OCI-LY1 (cell line): ENCODE results near the gene SGPP2.

Experiments used
- H2AFZ ChIP-seq: fragments of 200-600 bp; sonication (generic), shearing (Covaris generic); 2 replicates; pipeline ENCODE4 v1.6.0; 2014; ENCODE audit warnings: antibody characterized with exemption, mild to moderate bottlenecking, low read length
- H3F3A ChIP-seq: fragments of 200-600 bp; sonication (generic), shearing (Covaris generic); 2 replicates; pipeline ENCODE4 v1.6.0; 2014; ENCODE audit warnings: mild to moderate bottlenecking, antibody characterized with exemption, low read length, moderate library complexity; ENCODE audit not compliant: insufficient read depth
- H3K27ac ChIP-seq: fragments of 200-600 bp; sonication (generic); 2 replicates; pipeline ENCODE4 v1.5.1; 2014; ENCODE audit warnings: low read length, mixed run types, mild to moderate bottlenecking, low read depth; ENCODE audit not compliant: poor library complexity, severe bottlenecking
- H3K27me3 ChIP-seq: fragments of 200-600 bp; sonication (generic); 2 replicates; pipeline ENCODE4 v1.6.0; 2014; ENCODE audit warnings: antibody characterized with exemption, mild to moderate bottlenecking, low read length, moderate library complexity; ENCODE audit not compliant: insufficient read depth
- H3K36me3 ChIP-seq: fragments of 200-600 bp; sonication (generic); 2 replicates; pipeline ENCODE4 v1.6.1; 2014; ENCODE audit warnings: mild to moderate bottlenecking, antibody characterized with exemption, low read length, moderate library complexity, mixed read lengths; ENCODE audit not compliant: insufficient read depth
- H3K4me1 ChIP-seq: fragments of 200-600 bp; sonication (generic); 2 replicates; pipeline ENCODE4 v1.5.1; 2014; ENCODE audit warnings: mild to moderate bottlenecking, low read length, moderate library complexity; ENCODE audit not compliant: insufficient read depth, severe bottlenecking
- H3K4me2 ChIP-seq: fragments of 200-600 bp; sonication (generic), shearing (Covaris generic); 2 replicates; pipeline ENCODE4 v1.6.1; 2014; ENCODE audit warnings: low read length
- H3K4me3 ChIP-seq: fragments of 200-600 bp; sonication (generic); 2 replicates; pipeline ENCODE4 v1.5.1; 2014; ENCODE audit warnings: low read length, low read depth, mild to moderate bottlenecking, mixed read lengths; ENCODE audit not compliant: poor library complexity, severe bottlenecking
- H3K79me2 ChIP-seq: fragments of 200-600 bp; shearing (Covaris generic); 2 replicates; pipeline ENCODE4 v1.6.1; 2016; ENCODE audit warnings: mixed run types, low read length, mixed read lengths; ENCODE audit not compliant: insufficient read depth
- H3K9ac ChIP-seq: fragments of 200-600 bp; sonication (generic), shearing (Covaris generic); 2 replicates; pipeline ENCODE4 v1.6.1; 2014; ENCODE audit warnings: mild to moderate bottlenecking, low read length, mixed read lengths
- H3K9me2 ChIP-seq: fragments of 200-600 bp; sonication (generic), shearing (Covaris generic); 2 replicates; pipeline ENCODE4 v1.6.1; 2014; ENCODE audit warnings: low read depth, mild to moderate bottlenecking, low read length, mixed read lengths
- H3K9me3 ChIP-seq: fragments of 200-600 bp; shearing (Covaris generic); 2 replicates; pipeline ENCODE4 v1.6.1; 2014; ENCODE audit warnings: low read length, mixed read lengths
- H4K20me1 ChIP-seq: fragments of 200-600 bp; sonication (generic), shearing (Covaris generic); 2 replicates; pipeline ENCODE4 v1.6.0; 2016; ENCODE audit warnings: mild to moderate bottlenecking, low read length; ENCODE audit not compliant: insufficient read depth
- EZH2 ChIP-seq: fragments of 200-600 bp; sonication (generic), shearing (Covaris generic); IDR thresholded peaks from 2 replicates; pipeline ENCODE4 v1.8.0; 2017; ENCODE audit warnings: borderline replicate concordance, mixed run types, mild to moderate bottlenecking, antibody characterized with exemption, low read length, moderate library complexity, mixed read lengths
- TF ChIP-seq, protein P1 (sequence below): fragments of 200-600 bp; sonication (generic), shearing (Covaris generic); IDR thresholded peaks from 2 replicates; pipeline ENCODE4 v1.5.1; 2017; ENCODE audit warnings: mild to moderate bottlenecking, antibody characterized with exemption, low read length, moderate library complexity, mixed read lengths

The SGPP2 gene

DNA sequence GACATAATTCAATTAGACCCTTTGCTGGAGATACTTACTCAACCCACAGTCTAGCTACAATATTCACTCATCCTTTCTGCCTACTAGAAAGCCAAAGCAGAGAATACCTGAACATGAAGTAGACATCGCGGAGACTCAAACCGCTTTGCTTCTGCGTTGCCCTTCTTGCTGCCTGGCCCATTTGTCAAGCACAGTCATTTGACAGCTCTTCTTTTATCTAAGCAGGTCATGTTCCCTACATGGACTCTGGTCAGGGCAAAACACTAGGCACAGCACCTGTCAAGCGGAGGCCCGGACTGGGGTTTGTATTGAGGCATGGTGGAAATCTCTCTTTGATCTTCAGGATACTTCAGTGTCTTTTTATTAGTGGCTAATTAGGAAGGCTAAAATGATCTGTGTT is 141.9 kb downstream of the SGPP2 start:
- no peaks in the 10 kb centered on the region for H3K9me3 ChIP-seq
- peaks cover 49% of the 10 kb centered on the region for H3K36me3 ChIP-seq
- H3K4me1 ChIP-seq, result no peaks in the 10 kb centered on the region
- H3K4me2 ChIP-seq, result no peak overlapping the region
- H3K27ac ChIP-seq, result no peak overlapping the region
- no peak overlapping the region for H3K4me3 ChIP-seq
- TF ChIP-seq, protein P1, sequence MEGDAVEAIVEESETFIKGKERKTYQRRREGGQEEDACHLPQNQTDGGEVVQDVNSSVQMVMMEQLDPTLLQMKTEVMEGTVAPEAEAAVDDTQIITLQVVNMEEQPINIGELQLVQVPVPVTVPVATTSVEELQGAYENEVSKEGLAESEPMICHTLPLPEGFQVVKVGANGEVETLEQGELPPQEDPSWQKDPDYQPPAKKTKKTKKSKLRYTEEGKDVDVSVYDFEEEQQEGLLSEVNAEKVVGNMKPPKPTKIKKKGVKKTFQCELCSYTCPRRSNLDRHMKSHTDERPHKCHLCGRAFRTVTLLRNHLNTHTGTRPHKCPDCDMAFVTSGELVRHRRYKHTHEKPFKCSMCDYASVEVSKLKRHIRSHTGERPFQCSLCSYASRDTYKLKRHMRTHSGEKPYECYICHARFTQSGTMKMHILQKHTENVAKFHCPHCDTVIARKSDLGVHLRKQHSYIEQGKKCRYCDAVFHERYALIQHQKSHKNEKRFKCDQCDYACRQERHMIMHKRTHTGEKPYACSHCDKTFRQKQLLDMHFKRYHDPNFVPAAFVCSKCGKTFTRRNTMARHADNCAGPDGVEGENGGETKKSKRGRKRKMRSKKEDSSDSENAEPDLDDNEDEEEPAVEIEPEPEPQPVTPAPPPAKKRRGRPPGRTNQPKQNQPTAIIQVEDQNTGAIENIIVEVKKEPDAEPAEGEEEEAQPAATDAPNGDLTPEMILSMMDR, result no peak
- no peak for TF ChIP-seq EZH2
- no peaks in the 10 kb centered on the region for H4K20me1 ChIP-seq
- no peaks in the 10 kb centered on the region for H3K9me2 ChIP-seq
- H3K27me3 ChIP-seq, result no peaks in the 10 kb centered on the region
- H3F3A ChIP-seq, result no peaks in the 10 kb centered on the region; the same call in 1 of the 2 replicates
- H3K79me2 ChIP-seq, result no peaks in the 10 kb centered on the region
- H2AFZ ChIP-seq, result no peak overlapping the region
- no peak overlapping the region for H3K9ac ChIP-seq

DNA sequence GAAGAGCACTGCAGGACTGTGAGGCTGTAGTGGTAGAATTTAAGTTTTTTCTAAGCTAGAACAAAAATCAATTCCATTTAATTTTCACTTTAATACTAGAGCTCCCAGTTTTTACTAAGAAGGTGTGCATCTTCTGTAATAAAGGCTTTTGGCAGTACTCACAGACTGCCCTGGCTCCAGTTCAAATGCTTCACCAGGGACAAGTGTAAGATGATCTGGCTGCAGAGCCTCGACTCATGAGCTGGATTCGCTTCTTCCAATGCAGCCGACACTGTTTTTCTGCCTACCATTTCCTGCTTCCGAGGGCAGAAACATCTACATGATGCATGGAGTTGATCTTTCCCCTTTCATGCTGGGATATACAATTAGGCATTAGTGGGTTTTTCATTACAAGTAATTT is 144.5 kb downstream of the SGPP2 start:
- no peaks in the 10 kb centered on the region for H3F3A ChIP-seq
- H3K4me2 ChIP-seq, result no peak overlapping the region
- H2AFZ ChIP-seq, result no peak overlapping the region
- no peak overlapping the region for H3K4me3 ChIP-seq
- H3K4me1 ChIP-seq, result no peaks in the 10 kb centered on the region
- no peaks in the 10 kb centered on the region for H3K9me3 ChIP-seq
- no peak overlapping the region for H3K9ac ChIP-seq
- H4K20me1 ChIP-seq, result no peaks in the 10 kb centered on the region
- H3K27ac ChIP-seq, result no peak overlapping the region
- TF ChIP-seq, protein P1, result no peak
- TF ChIP-seq EZH2, result no peak
- no peaks in the 10 kb centered on the region for H3K9me2 ChIP-seq
- H3K79me2 ChIP-seq, result no peaks in the 10 kb centered on the region
- peaks cover 74% of the 10 kb centered on the region for H3K36me3 ChIP-seq
- H3K27me3 ChIP-seq, result no peaks in the 10 kb centered on the region

DNA sequence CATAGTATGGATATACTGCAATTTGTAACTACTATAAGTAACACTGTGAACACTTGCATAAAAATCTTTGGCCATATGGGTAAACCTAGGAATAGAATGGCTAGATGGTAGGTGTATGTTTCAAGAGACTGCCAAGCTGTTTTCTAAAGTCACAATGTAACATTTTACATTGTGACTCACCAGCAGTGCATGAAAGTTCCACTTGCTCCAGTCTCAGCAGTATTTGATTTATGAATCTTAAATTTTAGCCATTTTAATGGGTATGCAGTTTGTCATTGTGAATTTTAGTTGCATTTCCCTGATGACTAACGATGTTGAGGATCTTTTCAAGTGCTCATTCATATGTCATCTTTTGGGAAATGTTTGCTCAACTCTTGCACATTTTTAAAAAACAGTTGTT is 145.5 kb downstream of the SGPP2 start:
- no peaks in the 10 kb centered on the region for H3K27me3 ChIP-seq
- TF ChIP-seq, protein P1, result no peak
- TF ChIP-seq EZH2, result no peak
- no peak overlapping the region for H3K4me2 ChIP-seq
- H3F3A ChIP-seq, result no peaks in the 10 kb centered on the region
- no peaks in the 10 kb centered on the region for H3K4me1 ChIP-seq
- peaks cover 84% of the 10 kb centered on the region for H3K36me3 ChIP-seq
- H3K9me2 ChIP-seq, result no peaks in the 10 kb centered on the region
- H3K79me2 ChIP-seq, result no peaks in the 10 kb centered on the region
- H3K27ac ChIP-seq, result no peak overlapping the region
- H3K4me3 ChIP-seq, result no peak overlapping the region
- H4K20me1 ChIP-seq, result no peaks in the 10 kb centered on the region
- H3K9me3 ChIP-seq, result no peaks in the 10 kb centered on the region
- H2AFZ ChIP-seq, result no peak overlapping the region
- no peak overlapping the region for H3K9ac ChIP-seq
